Fibroblast of pulmonary artery (primary cell): ENCODE data around the gene ARPP19.

Experiments used
- DNase-seq: peaks from one replicate; pipeline ENCODE4 v3.0.0-alpha.2; 2010; ENCODE audit warnings: low read depth
- H3K4me3 ChIP-seq: replicated peaks from 2 replicates; pipeline ENCODE4 v1.5.1; 2011; ENCODE audit warnings: low read depth, mild to moderate bottlenecking, control low read depth, low read length, moderate library complexity
- TF ChIP-seq, protein P1 (sequence below): IDR thresholded peaks from 2 replicates; pipeline ENCODE4 v1.5.1; 2011; ENCODE audit warnings: mild to moderate bottlenecking, control low read depth, low read length, inconsistent platforms; ENCODE audit errors: missing control alignments

Gene ARPP19

DNA sequence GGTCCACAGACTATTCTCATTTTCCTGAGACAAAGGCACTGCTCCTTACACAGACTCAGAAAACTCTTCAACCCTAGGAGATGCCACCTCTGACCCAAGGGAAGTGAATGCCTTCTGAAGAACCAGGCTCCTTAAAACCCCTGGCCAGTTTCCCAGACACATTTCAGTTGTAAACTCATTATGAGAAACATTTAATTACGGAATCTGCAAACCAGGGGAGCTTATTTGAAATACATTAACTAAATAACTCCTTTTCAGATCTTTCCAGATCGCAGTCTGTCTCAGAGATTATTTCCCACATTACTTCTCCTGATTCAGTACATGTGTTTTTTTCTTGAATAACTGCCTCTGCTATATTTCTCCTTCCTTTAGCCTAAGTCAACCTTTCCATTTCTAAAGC lies 57.7 kb downstream of the ARPP19 start:
- TF ChIP-seq, protein P1, sequence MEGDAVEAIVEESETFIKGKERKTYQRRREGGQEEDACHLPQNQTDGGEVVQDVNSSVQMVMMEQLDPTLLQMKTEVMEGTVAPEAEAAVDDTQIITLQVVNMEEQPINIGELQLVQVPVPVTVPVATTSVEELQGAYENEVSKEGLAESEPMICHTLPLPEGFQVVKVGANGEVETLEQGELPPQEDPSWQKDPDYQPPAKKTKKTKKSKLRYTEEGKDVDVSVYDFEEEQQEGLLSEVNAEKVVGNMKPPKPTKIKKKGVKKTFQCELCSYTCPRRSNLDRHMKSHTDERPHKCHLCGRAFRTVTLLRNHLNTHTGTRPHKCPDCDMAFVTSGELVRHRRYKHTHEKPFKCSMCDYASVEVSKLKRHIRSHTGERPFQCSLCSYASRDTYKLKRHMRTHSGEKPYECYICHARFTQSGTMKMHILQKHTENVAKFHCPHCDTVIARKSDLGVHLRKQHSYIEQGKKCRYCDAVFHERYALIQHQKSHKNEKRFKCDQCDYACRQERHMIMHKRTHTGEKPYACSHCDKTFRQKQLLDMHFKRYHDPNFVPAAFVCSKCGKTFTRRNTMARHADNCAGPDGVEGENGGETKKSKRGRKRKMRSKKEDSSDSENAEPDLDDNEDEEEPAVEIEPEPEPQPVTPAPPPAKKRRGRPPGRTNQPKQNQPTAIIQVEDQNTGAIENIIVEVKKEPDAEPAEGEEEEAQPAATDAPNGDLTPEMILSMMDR = no peak
- no peak for DNase-seq
- H3K4me3 ChIP-seq = no peak overlapping the region

DNA sequence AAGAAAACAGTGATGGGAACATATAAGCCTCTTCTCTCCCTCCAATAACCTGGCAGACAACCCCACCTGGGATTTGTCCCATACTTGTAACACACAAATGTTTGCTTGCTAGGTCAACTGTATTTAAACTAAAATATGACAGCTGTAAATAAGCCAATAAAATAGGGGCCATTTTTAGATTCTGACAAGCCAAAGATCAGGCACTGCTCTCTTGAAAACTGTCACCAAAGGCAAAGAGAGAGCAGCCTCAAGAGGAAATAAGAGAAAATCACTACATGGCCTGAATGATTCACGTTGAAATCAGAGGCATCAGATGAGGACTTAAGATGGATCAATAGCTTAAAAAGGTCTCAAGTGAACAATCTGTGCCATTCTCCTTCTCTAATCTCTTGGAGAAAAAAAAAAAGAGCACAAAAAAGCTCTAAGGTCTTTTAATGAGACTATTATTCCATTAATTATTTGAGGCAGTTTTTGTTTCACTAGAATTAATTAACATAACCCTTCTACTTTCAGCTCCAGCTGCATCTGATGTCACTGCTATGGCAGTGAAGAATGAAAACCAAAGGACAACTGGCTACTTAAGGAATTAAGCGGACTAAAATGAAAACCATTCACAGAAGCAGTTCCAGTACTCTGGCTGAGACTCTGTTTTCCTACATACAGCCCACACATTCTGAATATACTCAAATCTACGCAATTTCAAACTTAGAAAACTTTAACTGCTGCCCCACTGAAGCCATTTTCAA lies 59.2 kb downstream of the ARPP19 start:
- TF ChIP-seq, protein P1 = no peak
- DNase-seq = no peak
- no peak overlapping the region for H3K4me3 ChIP-seq

DNA sequence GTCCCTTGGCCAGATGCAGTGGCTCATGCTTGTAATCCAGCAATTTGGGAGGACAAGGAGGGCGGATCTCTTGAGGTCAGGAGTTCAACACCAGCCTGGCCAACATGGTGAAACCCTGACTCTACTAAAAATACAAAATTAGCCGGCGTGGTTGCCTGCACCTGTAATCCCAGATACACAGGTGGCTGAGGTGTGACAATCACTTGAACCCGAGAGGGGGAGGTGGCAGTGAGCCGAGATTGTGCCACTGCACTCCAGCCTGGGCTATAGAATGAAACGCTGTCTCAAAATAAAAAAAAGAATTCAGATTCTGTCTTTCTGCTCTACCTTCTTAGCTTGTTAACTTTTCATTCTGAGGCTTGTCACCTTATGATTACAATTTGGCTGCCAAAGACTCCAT lies 62.3 kb downstream of the ARPP19 start:
- TF ChIP-seq, protein P1 = no peak
- no peak for DNase-seq

DNA sequence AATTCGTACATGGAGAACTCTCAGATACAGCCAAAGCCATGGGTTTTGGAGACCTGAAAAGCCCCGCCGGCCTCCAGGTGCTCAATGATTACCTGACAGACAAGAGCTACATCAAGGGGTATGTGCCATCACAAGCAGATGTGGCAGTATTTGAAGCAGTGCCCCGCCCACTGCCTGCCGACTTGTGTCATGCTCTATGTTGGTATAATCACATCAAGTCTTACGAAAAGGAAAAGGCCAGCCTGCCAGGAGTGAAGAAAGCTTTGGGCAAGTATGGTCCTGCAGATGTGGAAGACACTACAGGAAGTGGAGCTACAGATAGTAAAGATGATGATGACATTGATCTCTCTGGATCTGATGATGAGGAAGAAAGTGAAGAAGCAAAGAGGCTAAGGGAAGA lies 63.7 kb downstream of the ARPP19 start:
- H3K4me3 ChIP-seq = no peak overlapping the region
- TF ChIP-seq, protein P1 = no peak
- no peak for DNase-seq

More for the DNA sequence above, 62.3 kb downstream of the ARPP19 start:
- H3K4me3 ChIP-seq = no peak overlapping the region

DNA sequence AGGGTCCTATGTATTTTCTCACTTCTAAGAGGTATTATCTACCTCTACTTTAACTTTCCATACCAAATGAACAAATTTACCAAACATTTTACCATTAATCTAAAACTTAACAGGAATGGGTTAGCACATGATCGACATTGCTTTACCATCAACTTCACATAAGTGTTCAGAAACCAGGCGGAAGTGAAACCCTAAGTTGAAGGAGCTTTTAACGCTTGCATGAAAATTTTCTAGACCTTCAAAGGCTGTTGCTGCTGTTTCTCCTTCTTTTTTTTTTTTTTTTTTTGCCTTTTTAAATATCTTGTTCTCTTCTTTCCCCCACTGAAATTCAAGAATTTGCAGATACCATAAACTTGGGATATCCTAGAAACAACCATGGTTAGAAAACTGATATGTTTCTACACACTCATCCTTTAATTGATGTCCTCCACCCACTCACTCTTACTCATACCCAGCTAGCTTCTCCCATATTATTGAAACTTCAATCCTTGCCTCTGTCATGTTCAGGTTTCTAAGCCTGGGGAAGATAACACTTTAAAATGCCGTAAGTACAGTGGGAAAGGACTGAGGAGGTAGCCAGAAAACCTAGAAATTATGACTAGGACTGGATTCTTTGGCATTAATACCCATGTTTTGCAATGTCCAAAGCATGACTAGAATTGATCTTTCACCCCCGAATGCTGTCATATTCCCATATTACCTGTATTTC lies 64.9 kb downstream of the ARPP19 start:
- peak; percentile 28 for DNase-seq
- TF ChIP-seq, protein P1 = no peak
- H3K4me3 ChIP-seq = no peak overlapping the region

DNA sequence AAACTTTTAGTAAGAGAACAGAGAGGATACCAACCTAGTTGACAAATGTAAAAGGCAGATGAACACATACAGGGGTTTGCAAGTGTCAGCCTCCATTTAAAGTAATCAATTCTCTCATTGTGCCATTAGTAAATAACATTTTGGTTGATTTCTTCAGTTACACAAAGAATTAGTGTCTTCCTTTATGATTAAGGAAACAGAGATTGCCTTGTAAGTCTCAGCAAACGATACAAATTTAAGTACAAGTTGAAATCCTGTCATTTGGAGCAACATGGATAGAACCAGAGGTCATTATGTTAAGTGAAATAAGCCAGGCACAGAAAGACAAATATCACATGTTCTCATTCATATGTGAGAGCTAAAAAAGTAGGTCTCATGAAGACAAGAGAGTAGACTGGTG lies 66.2 kb downstream of the ARPP19 start:
- no peak for DNase-seq
- no peak overlapping the region for H3K4me3 ChIP-seq
- TF ChIP-seq, protein P1 = no peak
